SIG-M5 (cell line): Measurements from ENCODE around the gene CDK5.
A peak's percentile ranks its signal among the peaks of the same experiment; 100 is the strongest.

Experiments used
- DNase-seq: peaks from one replicate; lab custom pipeline; 2025; lab: John Stamatoyannopoulos, UW

Gene CDK5

DNA sequence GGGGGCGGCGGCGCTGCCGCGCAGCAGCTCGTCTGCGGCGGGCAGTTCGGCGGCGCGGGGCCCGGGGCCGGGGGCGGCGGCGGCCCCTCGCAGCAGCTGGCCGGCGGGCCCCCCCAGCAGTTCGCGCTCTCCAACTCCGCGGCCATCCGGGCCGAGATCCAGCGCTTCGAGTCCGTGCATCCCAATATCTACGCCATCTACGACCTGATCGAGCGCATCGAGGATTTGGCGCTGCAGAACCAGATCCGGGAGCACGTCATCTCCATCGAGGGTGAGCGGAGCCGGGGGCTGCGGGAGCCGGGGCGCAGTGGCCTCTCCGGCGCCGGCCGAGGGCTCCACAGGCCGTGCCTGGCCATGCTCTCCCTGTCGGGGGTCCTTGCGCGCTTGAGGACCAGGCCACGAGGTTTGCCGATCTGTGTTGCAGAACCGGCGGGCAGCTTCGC lies 29.1 kb upstream of the CDK5 start:
- DNase-seq: no peak

DNA sequence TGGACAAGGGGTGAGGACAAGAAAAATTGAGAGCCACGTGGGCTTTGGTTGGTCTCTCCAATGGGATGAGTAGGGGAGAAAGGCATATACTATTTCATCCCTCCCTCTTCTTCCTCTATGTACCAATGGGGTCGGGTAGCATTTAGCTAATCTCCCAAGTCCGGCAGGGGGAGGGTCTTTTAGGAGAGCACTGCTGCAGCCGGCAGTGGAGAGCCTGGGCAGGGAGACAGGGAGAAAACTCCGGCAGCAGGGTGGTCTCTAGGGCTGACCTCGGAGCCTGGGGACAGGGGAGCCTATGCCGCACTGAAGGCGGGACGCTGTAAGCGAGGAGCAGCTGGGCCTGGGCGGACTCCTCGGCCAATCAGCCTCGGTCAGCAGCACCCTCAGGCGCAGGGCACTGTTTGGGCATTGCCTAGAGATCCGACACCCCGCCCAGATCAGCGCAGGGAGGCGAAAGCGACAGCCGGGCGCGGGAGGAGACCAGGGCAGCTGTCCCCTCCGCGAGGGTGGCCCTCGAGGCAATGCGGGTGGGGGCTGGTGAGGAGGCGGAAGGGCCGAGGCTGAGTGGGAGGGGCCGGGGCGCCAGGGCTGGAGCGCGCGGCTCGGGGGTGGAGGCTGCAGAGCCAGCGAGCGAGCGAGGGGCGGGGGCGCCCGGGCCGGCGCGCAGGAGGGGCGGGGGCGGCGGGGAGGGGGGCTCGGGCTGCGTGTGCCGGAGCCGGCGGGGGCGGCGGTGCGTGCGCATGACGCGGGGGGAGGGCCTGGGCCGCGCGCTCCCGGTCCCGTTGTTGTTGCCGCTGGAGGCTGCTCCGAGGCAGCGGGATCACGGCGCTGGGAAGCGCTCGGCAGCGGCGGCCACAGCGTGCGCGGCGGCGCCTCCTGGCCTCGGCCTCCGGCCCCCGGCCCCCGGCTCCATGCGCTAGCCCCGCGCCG lies 28.3 kb upstream of the CDK5 start, which contains the start of gene AGAP3:
Gene AGAP3, plus strand, starts transcription at position 785 of the 930 bp plus-strand sequence. CDS start 267 bp downstream, outside the sequence.
- DNase-seq: no peak

DNA sequence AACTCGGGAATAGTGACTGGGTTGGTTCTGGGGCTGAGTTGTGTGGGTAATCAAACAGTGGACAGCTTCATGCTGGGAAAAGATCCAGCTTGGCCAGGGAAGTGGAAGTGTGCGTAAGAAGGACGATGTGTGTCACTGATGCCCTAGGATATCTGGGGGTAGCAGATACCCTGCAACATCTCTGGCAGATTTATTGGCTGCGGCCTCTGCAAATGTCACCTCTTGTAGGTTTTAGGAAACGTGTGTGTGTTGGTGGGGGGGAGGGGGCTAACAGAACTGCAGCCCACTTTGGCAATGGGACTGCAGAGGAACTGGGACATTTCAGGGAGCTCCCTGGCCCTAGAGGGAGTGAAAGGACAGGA lies 27.6 kb upstream of the CDK5 start:
- DNase-seq: no peak

DNA sequence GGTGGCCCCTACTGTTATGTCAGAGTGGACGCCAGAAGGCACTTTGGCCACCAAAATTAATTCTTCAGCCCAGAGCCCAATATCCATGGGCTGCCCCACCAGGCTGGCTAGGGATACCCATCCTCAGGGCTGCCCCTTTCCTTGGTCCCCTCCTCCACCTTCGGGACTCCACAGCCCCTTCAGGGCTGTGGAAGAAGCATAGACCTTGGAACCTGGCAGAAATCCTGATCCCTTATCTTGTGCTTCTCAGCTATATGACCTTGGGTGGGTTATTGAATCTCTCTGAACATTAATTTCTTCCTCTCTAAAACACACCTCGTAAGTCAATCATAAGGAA lies 26.1 kb upstream of the CDK5 start:
- DNase-seq: no peak

DNA sequence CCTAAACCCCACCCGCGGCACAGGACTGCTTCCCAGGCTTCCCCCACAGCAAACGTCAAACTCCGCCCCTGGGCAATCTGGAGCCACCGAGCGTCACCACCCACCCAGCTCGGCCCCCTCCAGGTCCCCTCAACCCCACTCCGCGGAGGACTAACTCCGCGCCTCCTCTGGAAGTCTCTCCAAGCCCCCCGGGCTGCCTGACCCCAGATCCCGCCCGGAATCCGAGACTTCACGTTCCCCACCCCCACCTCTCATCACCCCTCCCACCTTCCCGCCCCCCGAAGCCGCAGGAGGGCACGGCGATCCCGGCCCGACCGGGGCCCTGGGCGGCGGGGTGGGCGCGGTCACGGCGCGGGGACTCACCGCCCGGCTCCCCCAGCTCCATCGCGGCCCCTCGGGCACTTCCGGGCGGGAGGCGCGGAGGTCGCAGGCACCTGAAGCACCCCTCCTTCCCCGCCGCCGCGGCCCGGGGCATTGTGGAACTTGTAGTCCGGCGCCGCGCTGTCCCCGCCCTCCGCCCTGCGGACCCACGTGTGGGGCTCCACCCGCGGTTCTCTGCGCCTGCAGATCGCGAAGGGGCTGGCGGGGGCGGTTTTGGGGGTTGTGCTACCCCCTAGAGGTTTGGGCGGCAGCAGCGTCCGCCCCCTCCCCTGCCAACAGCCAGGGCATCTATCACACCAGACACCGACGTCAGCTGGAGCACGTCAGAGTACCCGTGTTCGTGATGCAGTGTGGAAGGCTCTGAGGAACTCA lies 25.6 kb upstream of the CDK5 start, which contains the start of gene TMUB1:
Gene TMUB1, minus strand, starts transcription at position 423 of the 753 bp plus-strand sequence. CDS start 930 bp downstream, outside the sequence.
- DNase-seq: no peak

DNA sequence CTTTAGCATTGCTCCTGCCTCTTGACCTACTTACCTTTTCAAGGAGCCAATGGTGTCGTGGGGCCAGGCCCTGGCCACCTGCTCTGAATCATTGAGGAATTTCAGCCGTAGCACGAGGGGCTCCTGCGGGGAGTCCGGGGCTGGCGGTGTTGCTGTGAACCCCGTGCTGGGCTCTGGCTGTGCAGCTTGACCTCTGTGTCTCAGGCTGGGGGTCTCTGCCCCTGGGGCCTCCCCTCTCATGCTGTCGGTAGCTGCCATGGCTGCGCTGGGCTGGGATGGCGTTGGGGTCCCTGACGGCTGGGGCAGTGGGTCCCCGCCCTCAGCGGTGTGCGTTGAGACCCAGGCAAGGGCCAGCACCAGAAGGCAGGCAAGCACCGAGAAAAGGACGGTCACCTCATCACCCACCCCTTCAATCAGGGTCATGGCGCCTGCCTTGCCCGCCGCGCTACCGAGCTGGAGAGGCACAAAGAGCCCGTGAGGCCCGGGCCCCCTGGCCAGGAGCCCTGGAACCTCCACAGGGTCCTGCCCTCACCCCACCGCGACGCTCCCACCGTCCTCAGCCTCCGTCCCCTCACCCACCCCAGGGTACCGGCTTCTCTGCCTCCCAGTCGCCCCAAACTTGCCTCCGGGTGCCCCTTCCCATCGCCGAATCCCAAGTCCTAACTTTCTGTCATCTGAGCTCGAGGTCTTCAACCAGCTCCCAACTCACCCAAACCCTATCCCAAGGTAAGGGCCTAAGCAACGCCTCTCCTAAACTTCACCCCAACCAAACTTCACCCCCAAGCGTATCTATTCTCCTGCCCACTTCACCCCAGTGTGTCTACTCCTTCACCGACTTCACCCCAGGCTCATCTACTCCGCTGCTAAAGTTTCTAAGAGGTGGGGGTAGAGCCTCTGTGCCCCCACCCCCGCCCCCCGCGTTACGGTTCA lies 24.7 kb upstream of the CDK5 start:
- no peak for DNase-seq

DNA sequence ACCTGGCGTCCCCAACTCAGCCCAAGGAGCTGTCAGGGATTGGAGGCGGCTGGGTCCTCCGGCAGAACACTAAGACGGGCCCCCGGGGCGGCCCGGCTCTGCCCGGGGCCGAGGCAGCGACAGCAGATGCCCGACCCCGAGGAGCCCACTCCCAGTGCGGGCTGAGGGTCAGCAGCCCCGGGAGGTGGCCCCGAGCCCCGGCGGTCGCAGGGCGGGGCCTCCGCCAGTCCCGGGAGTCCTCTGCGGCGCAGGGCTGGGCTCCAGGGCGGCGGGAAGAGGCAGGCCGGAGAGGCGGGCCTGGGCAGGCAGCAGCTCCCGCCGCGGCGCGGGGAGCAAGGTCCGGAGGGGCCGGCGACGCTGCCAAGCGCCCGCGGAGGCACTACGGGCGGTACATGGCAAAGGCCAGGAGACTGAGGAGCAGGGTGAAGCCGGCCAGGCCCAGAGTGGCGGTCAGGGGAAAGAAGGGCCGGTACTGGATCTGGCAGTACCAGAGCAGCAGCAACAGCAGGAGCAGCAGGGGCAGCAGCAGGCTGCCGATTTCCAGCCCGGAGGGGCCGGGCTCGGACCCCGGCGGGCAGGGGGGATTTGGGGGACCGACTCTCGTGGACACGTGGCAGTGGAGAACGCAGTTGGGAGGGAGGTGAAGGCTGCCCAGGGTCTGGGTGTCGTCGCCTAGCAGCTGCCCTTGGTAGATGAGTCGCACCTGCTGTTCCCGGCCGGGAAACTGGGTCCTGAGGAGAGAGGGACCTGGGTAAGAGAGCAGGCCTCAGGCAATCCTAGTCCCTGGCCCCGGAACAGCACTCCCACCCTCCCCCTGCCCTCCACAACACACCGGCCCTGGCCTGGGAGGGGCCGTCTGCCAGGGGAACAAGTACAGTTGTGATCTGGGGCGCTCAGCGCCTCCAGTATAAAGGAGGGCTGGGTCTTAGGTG lies 23.7 kb upstream of the CDK5 start:
- no peak for DNase-seq

DNA sequence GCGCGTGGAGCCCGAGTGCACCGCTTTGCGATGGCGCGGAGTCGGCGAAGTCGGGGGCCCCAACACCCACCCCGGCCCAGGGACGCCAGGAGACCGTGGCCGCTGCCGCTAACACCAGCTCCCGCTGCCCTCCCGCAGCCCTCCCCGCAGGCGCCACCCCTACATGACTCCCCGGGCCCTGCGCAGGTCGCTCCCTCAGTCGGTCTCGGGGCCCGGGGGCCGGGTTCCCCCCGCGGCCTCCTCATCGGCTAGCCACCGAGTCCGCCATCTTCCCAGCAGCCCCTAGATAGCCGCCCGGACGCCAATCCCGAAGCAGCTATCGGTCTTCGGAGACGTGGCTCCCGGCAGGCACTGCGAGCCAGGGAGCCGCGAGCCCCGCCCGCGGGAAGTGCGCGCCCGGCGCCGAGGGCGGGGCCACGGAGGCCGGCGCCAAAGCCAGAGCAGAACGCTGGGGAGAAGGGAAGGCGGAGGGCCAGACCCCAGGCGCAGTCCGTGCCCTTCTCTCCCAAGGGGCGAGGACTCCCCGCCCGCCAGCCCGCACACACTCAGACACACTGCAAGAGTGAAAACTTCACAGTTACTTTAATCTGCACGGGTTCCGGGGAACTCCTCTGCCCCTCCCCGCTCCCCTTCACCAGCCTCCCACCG lies 22.9 kb upstream of the CDK5 start, which contains the start of gene FASTK:
Gene FASTK, minus strand, starts transcription at position 288 of the 648 bp plus-strand sequence. Its CDS starts 43 bp downstream, at position 245.
- peak; percentile 13 for DNase-seq

DNA sequence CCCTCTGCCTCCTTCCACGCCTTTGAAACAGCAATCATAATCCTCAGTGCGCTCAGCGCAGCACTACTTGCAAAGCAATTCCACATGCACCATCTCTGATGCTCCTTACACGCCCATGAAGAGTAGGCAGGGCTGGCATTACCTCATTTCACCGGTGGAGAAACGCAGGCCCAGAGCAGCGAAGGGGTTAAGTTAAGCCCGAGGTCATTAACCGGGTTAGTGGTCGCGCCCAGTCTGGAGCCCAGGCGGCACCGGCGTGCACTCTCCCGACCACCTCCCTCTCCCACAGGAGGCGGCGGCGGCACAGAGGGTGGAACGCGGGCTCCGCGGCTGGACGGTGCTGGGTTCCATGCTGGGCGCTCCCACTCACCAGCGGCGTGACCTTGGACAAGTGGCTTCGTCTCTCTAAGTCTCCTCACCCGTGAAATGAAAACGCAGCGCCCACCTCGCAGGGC lies 22.4 kb upstream of the CDK5 start:
- DNase-seq: no peak

DNA sequence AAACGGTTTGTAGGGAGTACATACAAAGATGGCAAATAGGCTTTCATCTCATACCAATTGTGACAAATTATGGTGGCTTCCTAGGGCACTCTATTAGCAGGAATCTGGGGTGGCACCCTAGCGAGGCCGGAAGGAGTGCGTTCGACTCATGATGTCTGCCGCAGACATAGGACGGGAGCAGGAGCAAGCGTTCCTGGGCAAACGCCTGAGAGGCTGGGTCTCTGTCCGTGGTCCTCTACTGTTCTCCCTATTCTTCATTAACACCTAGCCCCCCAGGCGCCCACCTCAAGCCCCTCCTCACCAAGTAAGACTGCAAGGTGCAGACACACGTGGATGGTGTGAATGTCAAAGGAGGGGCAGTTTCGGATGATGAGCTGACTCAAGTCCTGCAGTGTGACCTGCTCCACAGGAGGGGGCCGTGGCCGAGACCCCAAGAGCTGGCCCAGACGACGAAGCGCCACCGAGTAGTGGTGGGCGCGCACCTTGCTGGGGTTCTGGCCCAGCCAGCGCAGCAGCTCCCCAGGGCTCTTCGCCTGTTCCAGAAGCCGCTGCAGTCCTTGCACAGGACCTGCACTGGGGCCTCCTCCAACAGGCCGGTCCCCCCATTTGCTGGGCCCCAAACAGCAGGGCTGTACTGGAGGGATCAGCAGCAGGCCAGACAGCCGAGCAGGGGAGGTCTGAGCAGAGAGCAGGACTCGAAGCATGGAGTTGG lies 21.7 kb upstream of the CDK5 start:
- no peak for DNase-seq

DNA sequence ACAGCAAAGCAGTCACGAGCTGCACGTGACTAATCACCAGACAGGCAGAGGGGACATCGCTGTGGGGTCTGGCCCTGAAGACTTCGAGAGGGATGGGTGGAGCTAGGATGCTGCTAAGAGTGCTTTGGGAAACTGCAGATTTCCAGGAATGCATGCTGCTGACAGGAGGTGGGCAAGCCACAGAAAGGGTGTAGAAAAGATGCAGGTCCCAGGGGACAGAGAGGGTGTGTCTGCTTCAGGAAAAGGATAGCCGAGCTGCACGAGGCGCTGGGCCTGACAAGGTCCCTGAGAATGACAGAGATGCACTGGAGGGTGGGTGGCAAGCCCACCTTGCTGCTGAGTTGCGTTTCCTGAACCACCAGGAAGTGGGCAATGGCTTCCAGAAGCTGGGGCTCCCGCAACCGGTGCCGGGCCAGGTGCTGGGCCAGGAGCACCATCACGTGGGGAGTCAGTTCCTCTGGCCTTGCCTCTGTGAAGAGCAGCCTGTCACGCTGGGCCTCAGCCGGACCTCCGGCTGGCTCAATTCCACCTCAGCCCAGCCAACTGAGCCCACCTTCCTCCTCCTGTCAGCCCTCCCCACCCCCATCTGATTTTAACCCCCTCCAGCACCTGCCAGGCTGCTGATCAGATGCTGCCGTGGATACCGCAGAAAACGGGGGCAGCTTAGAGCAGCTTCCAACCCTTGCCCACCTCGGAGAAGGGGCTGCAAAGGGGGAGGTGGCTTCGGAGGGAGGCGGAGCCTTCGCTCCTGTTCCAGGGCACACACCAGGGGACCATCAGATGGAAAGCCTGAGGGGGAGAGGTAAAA lies 20.7 kb upstream of the CDK5 start:
- DNase-seq: no peak

DNA sequence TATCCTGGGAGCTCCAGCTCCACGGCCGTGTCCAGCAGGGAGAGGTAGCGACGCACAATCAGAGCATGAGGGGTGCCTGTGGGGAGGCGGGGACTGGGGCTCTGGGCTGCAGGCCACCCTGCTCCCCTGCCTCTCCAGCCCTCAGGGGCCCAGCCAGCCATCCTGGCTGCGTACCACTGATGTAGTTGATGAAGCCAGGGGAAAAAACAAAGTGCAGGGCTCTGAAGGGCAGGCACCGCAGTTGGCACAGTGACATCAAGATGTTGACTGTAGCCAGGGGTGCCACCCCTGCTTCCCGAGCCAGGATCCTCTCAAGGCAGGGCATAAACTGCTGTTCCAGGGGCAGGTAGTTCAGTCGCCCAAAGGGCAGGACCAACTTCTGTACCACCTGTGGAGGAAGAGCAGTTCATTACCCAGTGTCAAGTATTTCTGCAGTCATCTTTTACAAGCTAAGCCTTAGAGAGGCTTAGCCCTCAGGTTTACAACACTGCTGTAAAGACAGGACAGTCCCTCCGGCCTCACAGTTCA lies 20.1 kb upstream of the CDK5 start:
- DNase-seq: no peak

DNA sequence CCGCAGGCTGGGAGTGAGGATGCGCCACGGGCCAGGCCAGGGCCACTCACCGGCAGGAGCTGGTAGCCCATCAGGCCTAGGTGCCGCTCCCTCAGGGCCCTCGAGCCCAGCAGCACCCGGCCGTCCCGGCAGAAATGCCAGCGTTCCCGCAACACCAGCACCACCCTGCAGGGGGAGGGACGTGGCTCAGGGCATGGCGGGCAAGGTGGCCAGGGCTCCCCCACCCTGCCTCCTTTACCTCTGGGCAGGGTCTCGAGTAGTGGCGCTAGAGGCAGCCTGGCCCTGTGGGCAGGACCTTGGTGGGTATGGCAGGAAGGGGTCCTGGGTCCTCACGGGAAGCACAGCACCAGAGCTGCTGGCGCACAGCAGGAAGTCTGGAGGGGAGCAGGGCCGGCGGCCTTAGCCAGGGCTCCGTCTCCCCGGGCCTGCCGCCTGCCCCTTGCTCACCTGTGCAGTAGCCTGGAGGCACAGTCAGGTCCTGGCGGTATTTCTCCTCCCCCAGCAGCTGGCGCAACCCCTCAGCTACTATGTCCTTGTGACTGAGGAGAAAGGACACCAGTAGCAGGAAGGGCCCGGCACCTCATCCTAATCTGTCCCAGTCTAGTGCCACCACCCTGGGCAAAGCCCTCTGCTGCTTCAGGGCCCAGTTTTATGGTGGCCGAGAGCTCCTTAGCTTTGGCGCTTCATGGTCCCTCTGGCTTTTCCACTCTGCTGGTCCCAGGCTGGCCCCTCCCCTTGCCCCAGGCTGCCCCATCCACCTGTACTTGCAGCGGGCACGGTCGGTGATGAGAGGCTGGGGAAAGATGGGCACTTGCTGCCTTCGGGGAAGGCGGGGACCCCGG lies 19.4 kb upstream of the CDK5 start:
- DNase-seq: no peak

DNA sequence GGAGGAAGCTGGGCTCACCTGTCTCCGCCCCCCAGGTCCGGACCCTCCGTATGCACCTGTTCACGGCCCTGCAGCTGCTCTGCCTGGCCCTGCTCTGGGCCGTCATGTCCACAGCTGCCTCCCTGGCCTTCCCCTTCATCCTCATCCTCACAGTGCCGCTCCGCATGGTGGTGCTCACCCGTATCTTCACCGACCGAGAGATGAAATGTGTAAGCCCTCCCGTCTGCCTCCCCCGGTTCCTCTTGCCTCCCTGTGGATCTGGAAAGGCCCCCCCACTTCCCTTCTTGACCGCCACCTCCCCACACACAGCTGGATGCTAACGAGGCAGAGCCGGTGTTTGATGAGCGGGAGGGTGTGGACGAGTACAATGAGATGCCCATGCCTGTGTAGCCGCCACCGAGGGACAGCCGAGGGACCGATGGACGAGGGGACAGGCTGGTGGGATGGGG lies 18.3 kb upstream of the CDK5 start:
- DNase-seq: no peak

DNA sequence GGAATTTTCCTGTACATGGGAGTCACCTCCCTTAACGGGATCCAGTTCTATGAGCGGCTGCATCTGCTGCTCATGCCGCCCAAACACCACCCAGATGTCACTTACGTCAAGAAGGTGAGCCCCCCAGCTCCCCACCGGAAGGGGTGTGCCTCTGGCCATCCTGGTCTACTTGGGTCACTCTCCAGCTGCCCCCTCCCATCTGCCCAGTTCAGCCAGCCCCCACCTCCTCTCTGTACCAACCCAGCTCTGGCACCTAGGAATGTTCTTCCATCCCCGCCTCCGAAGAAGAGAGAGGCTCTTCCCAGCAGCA lies 17.9 kb upstream of the CDK5 start:
- no peak for DNase-seq

DNA sequence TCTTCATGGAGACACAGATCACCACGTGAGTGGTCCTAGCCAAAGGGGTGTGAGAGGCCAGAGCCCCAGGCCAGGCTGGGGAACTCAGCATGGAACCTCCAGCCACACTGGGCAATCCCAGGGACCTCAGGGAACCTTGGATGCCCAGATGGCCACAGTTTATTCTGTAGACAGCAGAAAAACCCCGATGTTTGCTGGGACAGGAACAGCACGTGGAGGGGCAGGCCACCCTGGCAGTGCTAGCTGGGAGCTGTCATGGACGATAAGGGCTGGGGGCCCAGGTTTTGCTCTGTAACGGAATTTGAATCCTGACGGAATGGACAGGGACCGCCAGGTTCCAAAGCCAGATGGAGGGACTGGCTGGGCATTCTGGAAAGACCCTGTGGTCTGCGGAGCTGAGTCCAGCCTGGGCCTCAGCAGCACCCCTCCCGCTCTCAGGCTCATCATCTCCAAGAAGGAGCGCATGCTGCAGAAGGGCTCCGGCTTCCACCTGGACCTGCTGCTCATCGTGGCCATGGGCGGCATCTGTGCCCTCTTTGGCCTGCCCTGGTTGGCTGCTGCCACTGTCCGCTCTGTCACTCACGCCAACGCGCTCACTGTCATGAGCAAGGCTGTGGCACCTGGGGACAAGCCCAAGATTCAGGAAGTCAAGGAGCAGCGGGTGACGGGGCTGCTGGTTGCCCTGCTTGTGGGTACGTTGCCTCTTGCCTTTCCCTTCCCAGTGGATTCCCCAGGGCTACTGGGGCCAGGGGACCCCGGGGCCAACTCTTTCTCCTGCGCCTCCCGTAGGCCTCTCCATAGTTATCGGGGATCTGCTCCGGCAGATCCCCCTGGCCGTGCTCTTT lies 17.3 kb upstream of the CDK5 start:
- DNase-seq: no peak

DNA sequence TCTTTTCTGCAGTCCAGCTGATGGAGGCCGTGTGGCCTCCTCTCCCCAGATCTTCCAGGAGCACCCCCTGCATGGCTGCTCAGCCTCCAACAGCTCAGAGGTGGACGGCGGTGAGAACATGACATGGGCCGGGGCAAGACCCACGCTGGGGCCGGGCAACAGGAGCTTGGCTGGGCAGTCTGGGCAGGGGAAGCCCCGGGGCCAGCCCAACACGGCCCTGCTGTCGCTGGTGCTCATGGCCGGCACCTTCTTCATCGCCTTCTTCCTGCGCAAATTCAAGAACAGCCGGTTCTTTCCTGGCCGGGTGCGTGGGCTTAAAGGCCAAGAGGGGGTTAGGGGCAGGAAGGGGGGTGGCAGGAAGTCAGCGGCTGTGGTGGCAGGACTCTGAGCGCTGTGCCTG lies 16.3 kb upstream of the CDK5 start:
- DNase-seq: no peak
